Dendritic cell treated with granulocyte-macrophage colony-stimulating factor and Interleukin-4, amounts not matched to agents 40 ng/mL and 50 ng/mL, for 4 days (primary cell): ENCODE data around the gene FDX1.
A peak's percentile ranks its signal among the peaks of the same experiment; 100 is the strongest.
"Not testable (repeated sequence)": the region's sequence is repeated elsewhere in the genome, so short reads cannot be mapped to it uniquely, and the experiment has no call there.

Experiments used
- H3K27ac Mint-ChIP-seq: one replicate; pipeline ENCODE4 v1.8.0; 2022; ENCODE audit warnings: mild to moderate bottlenecking, mixed read lengths
- H3K27me3 Mint-ChIP-seq: one replicate; pipeline ENCODE4 v1.8.0; 2022; ENCODE audit warnings: mild to moderate bottlenecking, mixed read lengths
- H3K36me3 Mint-ChIP-seq: one replicate; pipeline ENCODE4 v1.8.0; 2022; ENCODE audit warnings: low read depth, mixed read lengths
- H3K4me1 Mint-ChIP-seq: one replicate; pipeline ENCODE4 v1.8.0; 2022; ENCODE audit warnings: low read depth, mixed read lengths
- H3K4me3 Mint-ChIP-seq: one replicate; pipeline ENCODE4 v1.8.0; 2022; ENCODE audit warnings: mild to moderate bottlenecking, moderate library complexity, mixed read lengths
- H3K9me3 Mint-ChIP-seq: one replicate; pipeline ENCODE4 v1.8.0; 2022; ENCODE audit warnings: mixed read lengths
- intact Hi-C: fragments of 100-400 bp; cut with micrococcal nuclease; formaldehyde crosslinking; loops from one replicate; pipeline ENCODE4 v1.15.0; 2022

Gene FDX1, protein sequence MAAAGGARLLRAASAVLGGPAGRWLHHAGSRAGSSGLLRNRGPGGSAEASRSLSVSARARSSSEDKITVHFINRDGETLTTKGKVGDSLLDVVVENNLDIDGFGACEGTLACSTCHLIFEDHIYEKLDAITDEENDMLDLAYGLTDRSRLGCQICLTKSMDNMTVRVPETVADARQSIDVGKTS

DNA sequence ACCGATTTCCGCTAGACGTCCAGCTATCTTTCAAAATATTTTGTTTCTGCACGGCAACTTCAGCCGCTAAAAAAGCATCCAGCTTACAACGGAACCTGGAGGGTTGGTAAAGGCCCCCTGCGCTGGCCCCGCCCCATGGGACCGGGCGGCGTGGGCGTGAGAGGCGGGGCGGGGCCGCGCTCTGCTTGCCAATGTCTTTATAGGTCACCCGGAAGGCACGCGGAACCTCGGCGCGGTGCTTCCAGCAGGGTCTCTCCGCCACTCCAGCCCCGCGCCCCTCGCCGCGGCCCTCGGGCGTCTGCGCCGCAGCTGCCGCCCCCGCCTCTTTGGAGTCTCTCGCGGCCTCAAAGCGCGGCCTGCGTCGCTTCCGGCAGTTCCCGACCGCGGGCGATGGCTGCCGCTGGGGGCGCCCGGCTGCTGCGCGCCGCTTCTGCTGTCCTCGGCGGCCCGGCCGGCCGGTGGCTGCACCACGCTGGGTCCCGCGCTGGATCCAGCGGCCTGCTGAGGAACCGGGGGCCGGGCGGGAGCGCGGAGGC, at the start of gene FDX1:
FDX1 (plus strand) TSS at position 218 of the 536 bp plus-strand sequence; CDS start at position 391, 173 bp downstream.
- intact Hi-C loops: loop anchor here (2.0 to 10.0 kb wide), 4 partner anchors 48 to 485 kb away; partner anchors contain the start of gene RDX
- Mint-ChIP-seq H3K4me1 (peaks cover 35% of the 10 kb centered on the region), H3K4me3 (peak within 1 kb of the TSS; percentile 94), H3K9me3 (no peaks in the 10 kb centered on the region), H3K27ac (peak within 1 kb of the TSS; percentile 95), H3K36me3 (peaks cover 7% of the 10 kb centered on the region), H3K27me3 (no peaks in the 10 kb centered on the region)

DNA sequence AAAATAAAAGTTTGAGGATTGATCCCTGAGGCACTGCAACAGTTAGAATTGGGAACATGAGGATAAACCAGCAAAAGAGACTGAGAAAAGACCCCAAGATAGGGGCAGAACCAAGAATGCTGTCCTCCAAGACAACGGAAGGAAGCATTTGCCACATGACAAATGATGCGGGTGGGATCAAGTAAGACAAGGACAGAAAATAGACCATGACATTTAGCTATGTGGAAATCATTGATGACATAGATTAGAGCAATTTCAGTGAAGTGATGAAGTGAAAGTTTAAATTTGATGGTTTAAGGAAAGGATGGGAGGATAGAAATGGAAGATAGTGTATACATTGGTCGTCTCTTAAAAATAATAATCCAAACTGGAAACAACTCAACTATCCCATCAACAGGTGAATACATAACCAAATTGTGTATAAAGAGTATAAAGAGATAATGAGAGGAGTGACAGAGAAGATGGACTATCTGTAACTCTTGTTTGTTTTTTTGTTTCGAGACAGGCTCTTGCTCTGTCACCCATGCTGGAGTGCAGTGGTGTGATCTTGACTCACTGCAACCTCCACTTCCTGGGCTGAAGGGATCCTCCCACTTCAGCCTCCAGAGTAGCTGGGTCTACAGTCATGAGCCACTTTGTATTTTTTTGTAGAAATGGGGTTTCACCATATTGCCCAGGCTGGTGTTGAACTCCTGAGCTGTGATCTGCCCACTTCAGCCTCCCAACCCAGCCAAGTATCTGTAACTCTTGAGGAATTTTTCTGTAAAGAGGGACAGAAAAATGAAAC, 48.7 kb upstream of the FDX1 start:
- Mint-ChIP-seq H3K27ac (no peak overlapping the region), H3K9me3 (no peaks in the 10 kb centered on the region), H3K4me1 (peaks cover 6% of the 10 kb centered on the region), H3K4me3 (no peak overlapping the region), H3K27me3 (no peaks in the 10 kb centered on the region), H3K36me3 (no peaks in the 10 kb centered on the region)
- intact Hi-C loops: no loop called here

DNA sequence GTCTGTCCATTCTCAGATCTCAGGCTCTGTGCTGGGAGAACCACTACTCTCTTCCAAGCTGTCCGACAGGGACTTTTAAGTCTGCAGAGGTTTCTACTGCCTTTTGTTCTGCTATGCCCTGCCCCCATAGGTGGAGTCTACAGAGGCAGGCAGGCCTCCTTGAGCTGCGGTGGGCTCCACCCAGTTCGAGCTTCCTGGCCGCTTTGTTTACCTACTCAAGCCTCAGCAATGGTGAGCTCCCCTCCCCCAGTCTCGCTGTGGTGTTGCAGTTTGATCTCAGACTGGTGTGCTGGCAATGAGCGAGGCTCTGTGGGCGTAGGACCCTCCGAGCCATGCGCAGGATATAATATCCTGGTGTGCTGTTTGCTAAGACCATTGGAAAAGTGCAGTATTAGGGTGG, 41.5 kb upstream of the FDX1 start:
- H3K4me3 Mint-ChIP-seq, H3K4me1 Mint-ChIP-seq, H3K27ac Mint-ChIP-seq, H3K9me3 Mint-ChIP-seq, H3K36me3 Mint-ChIP-seq, H3K27me3 Mint-ChIP-seq, intact Hi-C loops: not testable (repeated sequence)

DNA sequence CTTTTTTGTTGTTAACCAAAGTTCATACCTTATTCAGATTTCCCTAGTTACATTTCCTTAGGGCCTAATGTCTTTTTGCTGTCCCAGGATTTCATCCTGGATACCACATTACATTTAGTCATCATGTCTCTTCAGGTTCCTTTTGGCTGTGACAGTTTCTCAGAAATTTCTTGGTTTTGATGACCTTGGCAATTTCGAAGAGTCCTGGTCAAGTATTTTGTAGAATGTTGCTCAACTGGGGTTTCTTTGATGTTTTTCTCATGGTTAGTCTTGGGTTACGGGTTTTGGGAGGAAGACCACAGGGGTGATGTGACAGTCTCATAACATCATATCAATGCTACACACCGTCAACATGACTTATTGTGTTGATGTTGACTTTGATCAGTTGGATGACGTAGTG, 39.8 kb upstream of the FDX1 start:
- no peak overlapping the region for H3K27ac Mint-ChIP-seq
- no peaks in the 10 kb centered on the region for H3K4me1 Mint-ChIP-seq
- H3K27me3 Mint-ChIP-seq: no peaks in the 10 kb centered on the region
- intact Hi-C loops: no loop called here
- H3K9me3 Mint-ChIP-seq: no peaks in the 10 kb centered on the region
- H3K36me3 Mint-ChIP-seq: no peaks in the 10 kb centered on the region
- H3K4me3 Mint-ChIP-seq: no peak overlapping the region

DNA sequence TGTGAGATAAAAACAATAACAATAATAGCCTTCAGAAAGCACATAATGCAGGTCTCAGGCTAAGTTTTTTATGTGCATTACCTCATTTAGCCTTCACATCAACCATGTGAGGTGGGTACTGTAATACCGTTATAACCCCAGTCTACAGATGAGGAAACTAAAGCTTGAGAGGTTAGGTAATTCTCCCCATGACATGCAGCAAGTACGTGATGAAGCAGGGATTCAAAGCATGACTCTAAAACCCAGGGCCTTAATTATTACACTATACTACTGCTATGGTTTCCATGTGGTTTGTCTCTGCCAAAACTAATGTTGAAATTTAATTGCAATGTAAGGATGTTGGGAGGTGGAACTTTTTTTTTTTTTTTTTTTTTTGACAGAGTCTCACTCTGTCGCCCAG, 37.7 kb upstream of the FDX1 start:
- Mint-ChIP-seq H3K9me3 (no peaks in the 10 kb centered on the region), H3K4me1 (no peaks in the 10 kb centered on the region), H3K4me3 (no peak overlapping the region), H3K36me3 (no peaks in the 10 kb centered on the region), H3K27ac (no peak overlapping the region), H3K27me3 (no peaks in the 10 kb centered on the region)
- intact Hi-C loops: no loop called here

DNA sequence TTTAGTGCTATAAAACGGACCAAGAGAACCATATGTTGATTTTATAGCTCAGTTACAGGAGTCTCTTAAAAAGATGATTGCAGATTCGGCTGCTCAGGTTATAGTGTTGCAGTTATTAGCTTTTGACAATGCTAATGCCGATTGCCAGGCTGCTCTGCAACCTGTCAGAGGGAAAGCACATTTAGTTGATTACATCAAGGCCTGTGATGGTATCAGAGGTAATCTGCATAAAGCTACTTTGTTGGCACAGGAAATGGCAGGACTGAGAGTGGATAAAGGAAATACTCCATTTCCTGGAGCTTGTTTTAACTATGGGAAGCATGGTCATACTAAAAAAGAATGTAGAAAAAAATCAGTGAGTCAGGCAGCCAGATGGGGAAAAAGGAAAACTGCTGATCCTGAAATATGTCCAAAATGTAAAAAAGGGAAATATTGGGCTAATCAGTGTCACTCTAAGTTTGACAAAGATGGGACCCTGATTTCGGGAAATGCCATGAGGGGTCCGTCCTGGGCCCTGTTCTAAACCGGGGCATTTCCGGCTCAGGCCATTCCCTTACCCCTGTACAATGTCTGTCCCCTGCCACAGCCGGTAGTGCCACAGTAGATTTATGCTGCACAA, 32.0 kb upstream of the FDX1 start:
- intact Hi-C loops, H3K27ac Mint-ChIP-seq, H3K9me3 Mint-ChIP-seq, H3K4me3 Mint-ChIP-seq, H3K36me3 Mint-ChIP-seq, H3K27me3 Mint-ChIP-seq, H3K4me1 Mint-ChIP-seq: not testable (repeated sequence)

DNA sequence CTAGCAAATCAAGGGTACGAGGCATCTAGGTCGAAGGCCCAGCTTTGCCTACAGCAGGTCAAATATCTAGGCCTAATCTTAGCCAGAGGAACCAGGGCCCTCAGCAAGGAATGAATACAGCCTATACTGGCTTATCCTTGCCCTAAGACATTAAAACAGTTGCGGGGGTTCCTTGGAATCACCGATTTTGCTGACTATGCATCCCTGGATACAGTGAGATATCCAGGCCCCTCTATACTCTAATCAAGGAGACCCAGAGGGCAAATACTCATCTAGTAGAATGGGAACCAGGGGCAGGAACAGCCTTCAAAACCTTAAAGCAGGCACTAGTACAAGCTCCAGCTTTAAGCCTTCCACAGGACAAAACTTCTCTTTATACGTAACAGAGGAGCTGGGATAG, 26.2 kb upstream of the FDX1 start:
- H3K27ac Mint-ChIP-seq, H3K4me3 Mint-ChIP-seq, H3K36me3 Mint-ChIP-seq, H3K27me3 Mint-ChIP-seq, intact Hi-C loops, H3K4me1 Mint-ChIP-seq: not testable (repeated sequence)
- H3K9me3 Mint-ChIP-seq: peaks cover 15% of the 10 kb centered on the region

DNA sequence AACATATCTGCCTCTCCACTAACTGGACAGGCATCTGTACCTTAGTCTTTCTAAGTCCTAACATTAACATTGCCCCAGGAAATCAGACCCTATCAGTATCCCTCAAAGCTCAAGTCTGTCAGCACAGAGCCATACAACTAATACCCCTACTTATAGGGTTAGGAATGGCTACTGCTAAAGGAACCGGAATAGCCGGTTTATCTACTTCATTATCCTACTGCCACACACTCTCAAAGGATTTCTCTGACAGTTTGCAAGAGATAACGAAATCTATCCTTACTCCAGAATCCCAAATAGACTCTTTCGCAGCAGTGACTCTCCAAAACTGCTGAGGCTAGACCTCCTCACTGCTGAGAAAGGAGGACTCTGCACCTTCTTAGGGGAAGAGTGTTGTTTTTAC, 24.1 kb upstream of the FDX1 start:
- H3K36me3 Mint-ChIP-seq, intact Hi-C loops, H3K4me3 Mint-ChIP-seq, H3K27ac Mint-ChIP-seq, H3K27me3 Mint-ChIP-seq: not testable (repeated sequence)
- Mint-ChIP-seq H3K9me3 (peaks cover 15% of the 10 kb centered on the region), H3K4me1 (peaks cover 16% of the 10 kb centered on the region)

DNA sequence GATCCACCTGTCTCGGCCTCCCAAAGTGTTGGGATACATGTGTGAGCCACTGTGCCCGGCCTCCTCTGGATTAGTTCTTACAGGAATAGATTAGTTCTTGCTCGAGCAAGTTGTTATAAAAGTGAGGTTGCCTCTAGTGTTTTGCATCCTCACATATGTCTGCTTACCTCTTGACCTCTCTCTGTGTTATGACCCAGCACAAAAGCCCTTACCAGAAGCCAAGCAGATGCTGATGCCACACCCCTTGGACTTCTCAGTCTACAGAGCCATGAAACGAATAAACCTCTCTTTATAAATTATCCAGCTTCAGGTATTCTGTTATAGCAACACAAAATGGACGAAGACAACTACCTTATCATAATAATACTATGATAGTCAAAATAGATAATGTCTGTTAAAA, 22.4 kb upstream of the FDX1 start:
- peaks cover 17% of the 10 kb centered on the region for H3K4me1 Mint-ChIP-seq
- H3K36me3 Mint-ChIP-seq: no peaks in the 10 kb centered on the region
- intact Hi-C loops: no loop called here
- H3K4me3 Mint-ChIP-seq: no peak overlapping the region
- H3K27ac Mint-ChIP-seq: no peak overlapping the region
- H3K27me3 Mint-ChIP-seq: no peaks in the 10 kb centered on the region
- H3K9me3 Mint-ChIP-seq: peaks cover 15% of the 10 kb centered on the region

DNA sequence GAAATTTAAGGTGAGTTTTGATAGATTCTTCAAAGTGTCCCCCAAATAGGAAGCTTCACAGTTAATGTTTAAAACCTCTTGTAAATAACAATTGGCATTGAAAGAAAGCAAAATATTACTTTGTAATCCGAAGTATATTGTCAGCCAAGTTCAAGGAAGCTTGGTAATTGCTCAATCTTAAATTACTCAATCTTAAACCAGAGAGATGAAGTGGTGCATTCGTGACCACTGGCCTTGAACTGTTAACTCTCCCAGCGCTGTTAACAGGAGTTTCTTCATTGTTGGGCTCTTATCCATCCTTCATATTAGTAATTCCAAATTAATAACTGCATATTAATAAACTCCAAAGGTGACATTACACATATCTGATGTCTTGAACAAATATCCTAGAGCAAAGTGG, 20.6 kb upstream of the FDX1 start:
- no peaks in the 10 kb centered on the region for H3K36me3 Mint-ChIP-seq

DNA sequence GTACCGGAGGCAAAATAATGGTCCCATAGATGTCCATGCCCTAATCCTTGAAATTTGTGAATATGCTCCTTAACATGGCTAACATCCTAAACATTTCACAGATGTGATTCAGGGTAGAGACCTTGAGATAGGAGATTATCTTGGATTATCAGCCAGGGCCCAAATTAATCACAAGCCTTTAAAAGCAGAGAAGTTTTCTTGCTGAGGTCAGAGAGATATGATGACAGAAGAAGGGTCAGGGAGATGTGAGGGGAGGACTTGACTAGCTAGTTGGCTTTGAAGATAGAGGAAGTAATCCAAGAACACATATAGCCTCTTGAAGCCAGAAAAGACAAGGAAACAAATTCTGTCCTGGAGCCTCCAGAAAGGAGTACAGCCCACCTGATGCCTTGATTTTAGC, 19.1 kb upstream of the FDX1 start:
- Mint-ChIP-seq H3K4me1 (peaks cover 17% of the 10 kb centered on the region), H3K36me3 (no peaks in the 10 kb centered on the region)

More for the DNA sequence above, 20.6 kb upstream of the FDX1 start:
- intact Hi-C loops: no loop called here
- H3K9me3 Mint-ChIP-seq: peaks cover 15% of the 10 kb centered on the region
- no peaks in the 10 kb centered on the region for H3K27me3 Mint-ChIP-seq
- no peak overlapping the region for H3K27ac Mint-ChIP-seq
- H3K4me3 Mint-ChIP-seq: no peak overlapping the region
- H3K4me1 Mint-ChIP-seq: peaks cover 17% of the 10 kb centered on the region

DNA sequence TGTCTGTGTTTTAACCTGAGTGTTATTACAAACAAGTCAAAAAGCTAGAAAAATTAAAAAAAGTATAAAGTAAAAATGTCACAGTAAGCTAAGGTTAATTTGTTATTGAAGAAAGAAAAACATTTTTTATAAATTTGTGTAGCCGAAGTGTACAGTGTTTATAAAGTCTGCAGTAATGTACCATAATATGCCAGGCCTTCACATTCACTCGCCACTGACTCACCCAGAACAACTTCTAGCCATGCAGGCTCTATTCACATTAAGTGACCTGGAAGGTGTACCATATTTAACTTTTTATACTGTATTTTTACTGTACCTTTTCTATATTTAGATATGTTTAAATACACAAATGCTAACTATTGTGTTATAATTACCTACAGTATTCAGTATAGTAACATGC, 14.7 kb upstream of the FDX1 start:
- Mint-ChIP-seq H3K36me3 (no peaks in the 10 kb centered on the region), H3K9me3 (peaks cover 3% of the 10 kb centered on the region), H3K27me3 (no peaks in the 10 kb centered on the region), H3K4me3 (no peak overlapping the region), H3K27ac (no peak overlapping the region), H3K4me1 (peaks cover 4% of the 10 kb centered on the region)
- intact Hi-C loops: no loop called here

More for the DNA sequence above, 19.1 kb upstream of the FDX1 start:
- no peak overlapping the region for H3K4me3 Mint-ChIP-seq
- H3K27ac Mint-ChIP-seq: no peak overlapping the region
- peaks cover 11% of the 10 kb centered on the region for H3K9me3 Mint-ChIP-seq
- H3K27me3 Mint-ChIP-seq: no peaks in the 10 kb centered on the region
- intact Hi-C loops: no loop called here

DNA sequence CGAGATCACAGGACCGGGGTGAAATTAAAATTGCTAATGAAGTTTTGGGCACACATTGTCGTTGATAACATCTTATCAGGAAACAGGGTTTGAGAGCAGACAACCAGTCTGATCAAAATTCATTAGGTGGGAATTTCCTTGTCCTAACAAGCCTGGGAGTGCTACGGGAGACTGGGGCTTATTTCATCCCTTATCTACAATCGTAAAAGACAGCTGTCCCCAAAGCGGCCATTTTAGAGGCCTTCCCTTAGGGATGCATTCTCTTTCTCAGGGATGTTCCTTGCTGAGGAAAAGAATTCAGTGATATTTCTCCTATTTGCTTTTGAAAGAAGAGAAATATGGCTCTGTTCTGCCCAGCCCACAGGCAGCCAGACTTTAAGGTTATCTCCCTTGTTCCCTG, 8.1 kb upstream of the FDX1 start:
- peaks cover 27% of the 10 kb centered on the region for H3K9me3 Mint-ChIP-seq
- intact Hi-C loops, H3K4me3 Mint-ChIP-seq, H3K4me1 Mint-ChIP-seq, H3K27me3 Mint-ChIP-seq, H3K27ac Mint-ChIP-seq, H3K36me3 Mint-ChIP-seq: not testable (repeated sequence)

DNA sequence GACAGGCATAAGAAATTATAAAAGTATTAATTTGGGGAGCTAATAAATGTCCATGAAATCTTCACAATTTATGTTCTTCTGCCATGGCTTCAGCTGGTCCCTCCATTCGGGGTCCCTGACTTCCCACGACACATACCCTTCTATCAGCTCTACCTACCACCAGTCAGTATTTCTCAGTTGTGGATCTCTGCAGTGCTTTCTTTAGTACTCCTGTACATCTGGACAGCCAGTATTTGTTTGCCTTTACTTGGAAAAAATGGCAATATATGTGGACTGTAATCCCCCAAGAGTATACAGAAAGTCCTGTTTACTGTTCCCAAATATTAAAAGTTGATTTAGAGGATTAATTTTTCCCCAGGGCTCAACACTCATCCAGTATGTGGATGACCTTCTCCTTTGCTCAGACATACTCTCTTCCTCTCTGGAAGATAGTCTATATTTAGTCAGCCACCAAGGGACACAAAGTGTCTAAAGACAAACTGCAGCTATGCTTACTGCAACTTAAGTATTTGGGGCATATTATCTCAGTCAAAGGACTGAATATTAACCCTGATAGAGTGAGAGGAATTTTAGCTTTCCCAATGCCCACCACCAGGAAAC, 7.3 kb upstream of the FDX1 start:
- H3K36me3 Mint-ChIP-seq: no peaks in the 10 kb centered on the region
- H3K9me3 Mint-ChIP-seq: peaks cover 27% of the 10 kb centered on the region
- no peak overlapping the region for H3K27ac Mint-ChIP-seq
- intact Hi-C loops: no loop called here
- no peaks in the 10 kb centered on the region for H3K4me1 Mint-ChIP-seq
- no peak overlapping the region for H3K4me3 Mint-ChIP-seq
- no peaks in the 10 kb centered on the region for H3K27me3 Mint-ChIP-seq
